Measurements from ENCODE around the gene TGFBR3.

GRCh38 chr1:91777630-91778300 is 108.2 kb downstream of the TGFBR3 start:
- TF ChIP-seq CTCF (IDR thresholded peaks at IDR 0.05 in 8 of 11, conservative IDR thresholded peaks at IDR 0.05 in 3 of 11) (no peak), POLR2A (IDR thresholded peaks at IDR 0.05) (no peak), POLR2AphosphoS5 (IDR thresholded peaks at IDR 0.05) (no peak)
